KMS-11 (cell line): ENCODE data around the gene SRP72.

Experiments
- H2AFZ ChIP-seq: fragments of 200-600 bp; sonication (generic); 2 replicates; pipeline ENCODE4 v1.6.1; 2016; ENCODE audit warnings: antibody characterized with exemption, mixed run types, low read depth
- H3K27ac ChIP-seq: fragments of 200-600 bp; sonication (generic); 2 replicates; pipeline ENCODE4 v1.6.1; 2016; ENCODE audit warnings: mild to moderate bottlenecking, mixed run types
- H3K27me3 ChIP-seq: fragments of 200-600 bp; sonication (generic); 2 replicates; pipeline ENCODE4 v1.6.1; 2017; ENCODE audit warnings: mild to moderate bottlenecking, low read depth, mixed run types, moderate library complexity; ENCODE audit not compliant: insufficient read depth
- H3K36me3 ChIP-seq: fragments of 200-600 bp; sonication (generic); 2 replicates; pipeline ENCODE4 v1.6.1; 2017; ENCODE audit warnings: mild to moderate bottlenecking, mixed run types; ENCODE audit not compliant: insufficient read depth
- H3K4me1 ChIP-seq: fragments of 200-600 bp; sonication (generic); 2 replicates; pipeline ENCODE4 v1.6.1; 2016; ENCODE audit warnings: mild to moderate bottlenecking, low read depth, mixed run types; ENCODE audit not compliant: poor library complexity, severe bottlenecking
- H3K4me2 ChIP-seq: fragments of 200-600 bp; sonication (generic); 2 replicates; pipeline ENCODE4 v1.7.0; 2016; ENCODE audit warnings: mild to moderate bottlenecking, mixed run types
- H3K4me3 ChIP-seq: fragments of 200-600 bp; sonication (generic); IDR thresholded peaks from 2 replicates; pipeline ENCODE4 v1.6.1; 2017; ENCODE audit warnings: low read depth, low read length, mixed read lengths; ENCODE audit not compliant: insufficient read depth
- H3K79me2 ChIP-seq: fragments of 200-600 bp; sonication (generic); 2 replicates; pipeline ENCODE4 v1.6.1; 2016; ENCODE audit warnings: low read depth, mixed run types; ENCODE audit not compliant: insufficient read depth
- H3K9ac ChIP-seq: fragments of 200-600 bp; sonication (generic); 2 replicates; pipeline ENCODE4 v1.6.1; 2016; ENCODE audit warnings: mild to moderate bottlenecking, mixed run types
- H4K20me1 ChIP-seq: fragments of 200-600 bp; sonication (generic); 2 replicates; pipeline ENCODE4 v1.6.1; 2016; ENCODE audit warnings: mild to moderate bottlenecking, mixed run types; ENCODE audit not compliant: insufficient read depth
- CTCF ChIP-seq: fragments of 200-600 bp; sonication (generic); conservative IDR thresholded peaks from 2 replicates; pipeline ENCODE4 v1.6.1; 2017; ENCODE audit warnings: low read depth, mild to moderate bottlenecking, antibody characterized with exemption, low read length, moderate library complexity, mixed read lengths

The SRP72 gene

GRCh38 chr4:56496241-56496640 is 28.8 kb downstream of the SRP72 start:
- Histone ChIP-seq H3K27ac (no peak overlapping the region), H3K9ac (no peak overlapping the region), H3K79me2 (0 out of 2 replicates have a peak, but pooled peaks cover 5% of the 10 kb centered on the region), H3K27me3 (no peaks in the 10 kb centered on the region), H3K4me2 (no peak overlapping the region), H3K36me3 (peaks cover 11% of the 10 kb centered on the region; the same call in 1 of the 2 replicates), H2AFZ (no peak overlapping the region), H4K20me1 (no peaks in the 10 kb centered on the region), H3K4me3 (no peak overlapping the region), H3K4me1 (no peaks in the 10 kb centered on the region)
- TF ChIP-seq CTCF: no peak

- H2AFZ ChIP-seq: no peak within 1 kb of the TSS
- H3K4me2 ChIP-seq: no peak within 1 kb of the TSS
- no peak within 1 kb of the TSS for H3K9ac ChIP-seq
Observed at GRCh38 chr4:56505269-56506130, 38.1 kb downstream of the SRP72 start, which contains the start of gene ARL9. ARL9 (plus strand) TSS chr4:56505791; CDS start chr4:56505863, 72 bp downstream.

GRCh38 chr4:56511098-56511497 is 43.7 kb downstream of the SRP72 start:
- no peaks in the 10 kb centered on the region for H3K36me3 ChIP-seq
- no peaks in the 10 kb centered on the region for H3K79me2 ChIP-seq
- H3K4me1 ChIP-seq: no peaks in the 10 kb centered on the region
- no peak overlapping the region for H3K9ac ChIP-seq
- H2AFZ ChIP-seq: no peak overlapping the region
- no peaks in the 10 kb centered on the region for H4K20me1 ChIP-seq
- no peaks in the 10 kb centered on the region for H3K27me3 ChIP-seq
- no peak overlapping the region for H3K27ac ChIP-seq
- H3K4me2 ChIP-seq: no peak overlapping the region
- H3K4me3 ChIP-seq: no peak overlapping the region
- TF ChIP-seq CTCF: no peak

More at GRCh38 chr4:56505269-56506130, 38.1 kb downstream of the SRP72 start, which contains the start of gene ARL9:
- Histone ChIP-seq H4K20me1 (no peaks in the 10 kb centered on the region), H3K4me3 (no peak within 1 kb of the TSS), H3K27ac (no peak within 1 kb of the TSS), H3K79me2 (no peaks in the 10 kb centered on the region), H3K27me3 (no peaks in the 10 kb centered on the region), H3K36me3 (0 out of 2 replicates have a peak, but pooled peaks cover 4% of the 10 kb centered on the region), H3K4me1 (no peaks in the 10 kb centered on the region)
- no peak for TF ChIP-seq CTCF

GRCh38 chr4:56512166-56512565 is 44.7 kb downstream of the SRP72 start:
- no peak overlapping the region for H3K4me2 ChIP-seq

More at GRCh38 chr4:56512166-56512565, 44.7 kb downstream of the SRP72 start:
- Histone ChIP-seq H4K20me1 (no peaks in the 10 kb centered on the region), H3K36me3 (no peaks in the 10 kb centered on the region), H2AFZ (no peak overlapping the region), H3K27ac (no peak overlapping the region), H3K27me3 (no peaks in the 10 kb centered on the region), H3K4me1 (no peaks in the 10 kb centered on the region), H3K79me2 (no peaks in the 10 kb centered on the region), H3K9ac (no peak overlapping the region), H3K4me3 (no peak overlapping the region)
- TF ChIP-seq CTCF: no peak
